Breast epithelium (tissue), 3 donors: ENCODE data around the gene TAF11L10.
"Not testable (repeated sequence)": the region's sequence is repeated elsewhere in the genome, so short reads cannot be mapped to it uniquely, and the experiment has no call there.

Experiments used
- CTCF ChIP-seq, 3 donors: fragments of 450-650 bp; IDR thresholded peaks; one replicate each; pipeline ENCODE4 v1.5.1; 2016 to 2017; ENCODE audit warnings: antibody characterized with exemption in 3 of 3, mild to moderate bottlenecking in 3 of 3, moderate library complexity in 3 of 3
- POLR2AphosphoS5 ChIP-seq, 3 donors: sonication (generic); formaldehyde crosslinking; IDR thresholded peaks; one replicate each; pipeline ENCODE4 v1.6.1; 2017; ENCODE audit warnings: antibody characterized with exemption in 3 of 3

GRCh38 chr5:17594255-17594654 lies 3.4 kb downstream of the TAF11L10 start, which contains the start of gene TAF11L9:
- TF ChIP-seq CTCF, POLR2AphosphoS5 (IDR thresholded peaks at IDR 0.05): not testable (repeated sequence)
